SK-N-SH treated with all-trans-retinoic acid at 6 μM for 48 hours (cell line): ENCODE measurements around the gene TMEM131.

Experiments
- BACH2 ChIP-seq: fragments of 250-450 bp; sonication (Bioruptor Pico); IDR thresholded peaks from 2 replicates; pipeline ENCODE4 v1.9.0; 2021; ENCODE audit warnings: mild to moderate bottlenecking, borderline replicate concordance
- ZFP3 ChIP-seq: fragments of 250-450 bp; sonication (Bioruptor Pico); IDR thresholded peaks from 2 replicates; pipeline ENCODE4 v1.5.0; 2020; ENCODE audit warnings: mild to moderate bottlenecking, moderate library complexity
- ZNF70 ChIP-seq: fragments of 450-650 bp; formaldehyde crosslinking; IDR thresholded peaks from 2 replicates; pipeline ENCODE4 v1.5.0; 2020; ENCODE audit warnings: mild to moderate bottlenecking, moderate library complexity

- no peak for TF ChIP-seq BACH2 (CRISPR knock-in tag)
- TF ChIP-seq ZFP3 (CRISPR knock-in tag), result no peak
- TF ChIP-seq ZNF70, result no peak
Measured at GRCh38 chr2:97754690-97755346, 240.9 kb downstream of the TMEM131 start.
